IMR-90 (cell line): ENCODE measurements around the gene NKTR. TPM values are rescaled to one million over a fixed set of nuclear protein-coding genes. Genes with fewer than 3 reads are reported as not detected.
A peak's percentile ranks its signal among the peaks of the same experiment; 100 is the strongest.

Source experiments
- ATAC-seq: fragments of 200-7000 bp; cut with Tn5 transposase; 2 replicates; pipeline ENCODE4 v1.9.1; 2020; ENCODE audit warnings: low read depth, mild to moderate bottlenecking, moderate library complexity
- BruUV-seq: library from RNA; stranded (reverse); fragments of 400-500 nt; replicated peaks from 2 replicates; lab custom pipeline; 2021; lab: Mats Ljungman, UMichigan
- CTCF ChIA-PET: fragments of 300-600 bp; formaldehyde crosslinking; extraction: SDS; loops from one replicate; lab custom pipeline; 2021; ENCODE audit warnings: antibody characterized with exemption; lab: Yijun Ruan, JAX
- POLR2A ChIA-PET: fragments of 300-600 bp; sonication (Branson Sonifier 250); formaldehyde crosslinking; loops from one replicate; lab custom pipeline; 2022; ENCODE audit warnings: antibody characterized with exemption; ENCODE audit not compliant: unreplicated experiment; lab: Charles Lee
- DNase-seq: peaks from one replicate; pipeline ENCODE4 v3.0.0; 2013
- H2AFZ ChIP-seq: replicated peaks from 2 replicates; pipeline ENCODE3; 2013; ENCODE audit warnings: low read length, mild to moderate bottlenecking; ENCODE audit not compliant: poor library complexity
- H2AK5ac ChIP-seq: 2 replicates; pipeline ENCODE4 v1.6.1; 2013; ENCODE audit warnings: low read depth, low read length, inconsistent platforms
- H2AK9ac ChIP-seq: replicated peaks from 2 replicates; pipeline ENCODE3; 2013; ENCODE audit warnings: mild to moderate bottlenecking, low read depth, low read length, moderate library complexity; ENCODE audit not compliant: poor library complexity
- H2BK120ac ChIP-seq: 2 replicates; pipeline ENCODE4 v1.6.1; 2013; ENCODE audit warnings: low read depth, low read length, inconsistent platforms
- H2BK15ac ChIP-seq: 3 replicates; pipeline ENCODE4 v1.6.1; 2013; ENCODE audit warnings: low read depth, low read length, inconsistent platforms
- H2BK20ac ChIP-seq: 2 replicates; pipeline ENCODE4 v1.6.1; 2013; ENCODE audit warnings: low read depth, mild to moderate bottlenecking, inconsistent platforms, low read length, moderate library complexity
- H2BK5ac ChIP-seq: 2 replicates; pipeline ENCODE4 v1.6.1; 2013; ENCODE audit warnings: mild to moderate bottlenecking, low read depth, low read length, inconsistent platforms; ENCODE audit not compliant: poor library complexity, severe bottlenecking
- H3K14ac ChIP-seq: replicated peaks from 2 replicates; pipeline ENCODE4 v1.6.1; 2013; ENCODE audit warnings: low read depth, low read length, inconsistent platforms
- H3K18ac ChIP-seq: 2 replicates; pipeline ENCODE4 v1.6.1; 2013; ENCODE audit warnings: low read depth, low read length, control low read depth
- H3K23ac ChIP-seq: 2 replicates; pipeline ENCODE4 v1.6.1; 2013; ENCODE audit warnings: low read depth, low read length, inconsistent platforms
- H3K27ac ChIP-seq: 2 replicates; pipeline ENCODE4 v1.5.1; 2013; ENCODE audit warnings: mild to moderate bottlenecking, control low read depth, low read length; ENCODE audit not compliant: insufficient read depth
- H3K27me3 ChIP-seq: 2 replicates; pipeline ENCODE4 v1.6.1; 2013; ENCODE audit warnings: low read length; ENCODE audit not compliant: control insufficient read depth, insufficient read depth
- H3K36me3 ChIP-seq: 2 replicates; pipeline ENCODE4 v1.6.1; 2013; ENCODE audit warnings: low read length, mixed read lengths; ENCODE audit not compliant: control insufficient read depth, insufficient read depth
- H3K4ac ChIP-seq: 2 replicates; pipeline ENCODE4 v1.6.1; 2013; ENCODE audit warnings: low read depth, low read length, inconsistent platforms
- H3K4me1 ChIP-seq: 2 replicates; pipeline ENCODE4 v1.6.1; 2013; ENCODE audit warnings: low read length, mixed read lengths; ENCODE audit not compliant: control insufficient read depth, insufficient read depth
- H3K4me2 ChIP-seq: 2 replicates; pipeline ENCODE4 v1.6.1; 2013; ENCODE audit warnings: low read depth, mild to moderate bottlenecking, control low read depth, low read length, moderate library complexity
- H3K4me3 ChIP-seq: 2 replicates; pipeline ENCODE4 v1.5.1; 2013; ENCODE audit warnings: low read depth, mild to moderate bottlenecking, control low read depth, low read length, moderate library complexity; ENCODE audit not compliant: insufficient read depth
- H3K56ac ChIP-seq: 2 replicates; pipeline ENCODE4 v1.6.1; 2013; ENCODE audit warnings: low read length, inconsistent platforms; ENCODE audit not compliant: insufficient read depth; ENCODE audit errors: extremely low read depth
- H3K79me1 ChIP-seq, 2 experiments: 2 replicates each; pipeline ENCODE4 v1.6.1; 2013; ENCODE audit warnings: low read length in 2 of 2, inconsistent platforms in 1 of 2, low read depth in 1 of 2
- H3K9ac ChIP-seq: 2 replicates; pipeline ENCODE4 v1.6.1; 2013; ENCODE audit warnings: low read depth, low read length, control low read depth
- H3K9me1 ChIP-seq: 2 replicates; pipeline ENCODE4 v1.6.1; 2013; ENCODE audit warnings: low read length, inconsistent platforms; ENCODE audit not compliant: insufficient read depth
- H3K9me3 ChIP-seq: 2 replicates; pipeline ENCODE4 v1.6.1; 2013; ENCODE audit warnings: low read length; ENCODE audit not compliant: control insufficient read depth, insufficient read depth
- H4K20me1 ChIP-seq: 2 replicates; pipeline ENCODE4 v1.6.1; 2013; ENCODE audit warnings: low read length, inconsistent platforms; ENCODE audit not compliant: insufficient read depth
- H4K5ac ChIP-seq: 2 replicates; pipeline ENCODE4 v1.6.1; 2013; ENCODE audit warnings: mild to moderate bottlenecking, low read depth, low read length, control low read depth
- H4K8ac ChIP-seq, 2 experiments: 2 replicates each; pipeline ENCODE4 v1.6.1; 2013; ENCODE audit warnings: low read depth in 2 of 2, low read length in 2 of 2, control low read depth in 1 of 2, inconsistent platforms in 1 of 2
- H4K91ac ChIP-seq: 2 replicates; pipeline ENCODE4 v1.6.1; 2013; ENCODE audit warnings: low read depth, low read length, inconsistent platforms; ENCODE audit not compliant: insufficient read depth
- BHLHE40 ChIP-seq: fragments of 150-350 bp; IDR thresholded peaks from 2 replicates; pipeline ENCODE4 v1.6.1; 2016; ENCODE audit warnings: mild to moderate bottlenecking, low read depth, low read length
- CEBPB ChIP-seq: IDR thresholded peaks from 2 replicates; pipeline ENCODE4 v1.6.1; 2012; ENCODE audit warnings: low read depth, low read length, improper control_type of control experiment
- CHD1 ChIP-seq: IDR thresholded peaks from 2 replicates; pipeline ENCODE4 v1.6.1; 2012; ENCODE audit warnings: low read depth, low read length, improper control_type of control experiment
- CTCF ChIP-seq: conservative IDR thresholded peaks from 2 replicates; pipeline ENCODE4 v1.5.1; 2012; ENCODE audit warnings: mild to moderate bottlenecking, low read depth, low read length, improper control_type of control experiment
- FOS ChIP-seq: fragments of 150-350 bp; IDR thresholded peaks from 2 replicates; pipeline ENCODE4 v1.6.1; 2016; ENCODE audit warnings: low read depth, low read length
- MAFK ChIP-seq: IDR thresholded peaks from 2 replicates; pipeline ENCODE4 v1.6.1; 2012; ENCODE audit warnings: low read depth, low read length, improper control_type of control experiment
- MAZ ChIP-seq: IDR thresholded peaks from 2 replicates; pipeline ENCODE4 v1.6.1; 2012; ENCODE audit warnings: low read depth, mild to moderate bottlenecking, low read length, improper control_type of control experiment, moderate library complexity, borderline replicate concordance
- MXI1 ChIP-seq: IDR thresholded peaks from 2 replicates; pipeline ENCODE4 v1.6.1; 2012; ENCODE audit warnings: low read depth, mild to moderate bottlenecking, low read length, moderate library complexity, borderline replicate concordance
- NFE2L2 ChIP-seq: fragments of 150-350 bp; IDR thresholded peaks from 2 replicates; pipeline ENCODE4 v1.6.1; 2016; ENCODE audit warnings: low read depth, mild to moderate bottlenecking, low read length
- POLR2A ChIP-seq: IDR thresholded peaks from 2 replicates; pipeline ENCODE4 v1.6.1; 2012; ENCODE audit warnings: mild to moderate bottlenecking, low read depth, low read length
- RAD21 ChIP-seq: IDR thresholded peaks from 2 replicates; pipeline ENCODE4 v1.6.1; 2012; ENCODE audit warnings: low read length, improper control_type of control experiment
- RCOR1 ChIP-seq: IDR thresholded peaks from 2 replicates; pipeline ENCODE4 v1.6.1; 2012; ENCODE audit warnings: mild to moderate bottlenecking, low read length, improper control_type of control experiment; ENCODE audit not compliant: insufficient replicate concordance
- RFX5 ChIP-seq: IDR thresholded peaks from 2 replicates; pipeline ENCODE4 v1.8.0; 2012; ENCODE audit warnings: low read depth, mild to moderate bottlenecking, low read length, moderate library complexity
- SMC3 ChIP-seq: fragments of 150-350 bp; IDR thresholded peaks from 2 replicates; pipeline ENCODE4 v1.6.1; 2016; ENCODE audit warnings: low read depth, mild to moderate bottlenecking, antibody characterized with exemption, low read length, moderate library complexity
- WGBS, 2 experiments: methylation state at CpG; one replicate each; pipeline versions ENCODE4 v1.1.5 to v1.1.7; 2013; ENCODE audit warnings: missing lambda C conversion rate in 2 of 2; ENCODE audit not compliant: insufficient read length in 1 of 2; ENCODE audit errors: extremely low coverage in 2 of 2; 5-methylcytosine and 5-hydroxymethylcytosine counted together
- dilution Hi-C: fragments of 300-500 bp; cut with HindIII; formaldehyde crosslinking; loops from one replicate; pipeline ENCODE4 v1.14.3; 2018; ENCODE audit warnings: low sequenced_read_pairs; ENCODE audit not compliant: unreplicated experiment
- in situ Hi-C: fragments of 300-500 bp; cut with MboI; formaldehyde crosslinking; loops from 3 replicates; pipeline ENCODE4 v1.14.3; 2019; ENCODE audit warnings: low sequenced_read_pairs, inconsistent platforms, mixed read lengths
- intact Hi-C: fragments of 100-400 bp; cut with micrococcal nuclease; formaldehyde crosslinking; loops from 2 replicates; pipeline ENCODE4 v1.10.0; 2022
- polyA plus RNA-seq, 3 experiments: library from polyadenylated mRNA; depleted of rRNA; stranded (reverse); fragments of >200 nt; gene quantifications; 2 replicates each; pipeline ENCODE4 v1.2.3, GENCODE V29; 2012; ENCODE audit warnings: low replicate concordance in 1 of 3
- total RNA-seq: library from RNA; depleted of rRNA; stranded (reverse); fragments of >200 nt; gene quantifications from 2 replicates; pipeline ENCODE4 v1.2.3, GENCODE V29; 2012
- TF ChIP-seq, protein P1 (sequence below): fragments of 150-350 bp; IDR thresholded peaks from 2 replicates; pipeline ENCODE4 v1.6.1; 2016; ENCODE audit warnings: low read depth, mild to moderate bottlenecking, low read length, moderate library complexity, borderline replicate concordance
- TF ChIP-seq, protein P2 (sequence below): fragments of 150-350 bp; IDR thresholded peaks from 2 replicates; pipeline ENCODE4 v1.6.1; 2017; ENCODE audit warnings: mild to moderate bottlenecking, antibody characterized with exemption, low read length, low read depth

The NKTR gene
- total and polyA plus RNA-seq, 2 of the 4 experiments (the other 2 are of a cell fraction): 24.0 to 30.7 TPM

GRCh38 chr3:42653303-42653559, 52.7 kb downstream of the NKTR start:
- Histone ChIP-seq H2BK5ac (peak overlapping the region; percentile 77), H2AFZ (peak overlapping the region; percentile 92), H3K4me3 (peak overlapping the region; percentile 70), H3K9me1 (peaks cover 45% of the 10 kb centered on the region), H2BK120ac (peak overlapping the region; percentile 68), H2AK5ac (peak overlapping the region; percentile 88), H3K27me3 (no peaks in the 10 kb centered on the region), H3K79me1 (peaks cover 31 to 80% of the 10 kb centered on the region in 2 experiments), H3K9ac (peak overlapping the region; percentile 85), H3K9me3 (no peaks in the 10 kb centered on the region), H4K20me1 (peaks cover 32% of the 10 kb centered on the region), H2BK15ac (peak overlapping the region; percentile 52; the same call in 1 of the 3 replicates), H3K27ac (peak overlapping the region; percentile 77), H4K91ac (peak overlapping the region; percentile 88), H3K18ac (peak overlapping the region; percentile 26), H3K4ac (peak overlapping the region; percentile 87), H3K23ac (peak overlapping the region; percentile 81), H3K4me2 (peak overlapping the region; percentile 95), H3K36me3 (peaks cover 5% of the 10 kb centered on the region), H2BK20ac (peak overlapping the region; percentile 32), H3K56ac (0 out of 2 replicates have a peak overlapping the region, but pooled peaks have one; percentile 29), H3K14ac (peak overlapping the region; percentile 72), H4K5ac (peak overlapping the region; percentile 28), H2AK9ac (peak overlapping the region; percentile 94), H4K8ac (peak overlapping the region; percentile 52 to 83; a peak in 3 of 4 replicates), H3K4me1 (peaks cover 35% of the 10 kb centered on the region)
- ATAC-seq (peak; percentile 2), DNase-seq (no peak)
- no CpG with 5 or more reads among the region's 3 CpGs for WGBS, 2 experiments
- dilution Hi-C loops (no loop called here), in situ Hi-C loops (no loop called here), intact Hi-C loops (loop anchor here (2.0 to 5.0 kb wide), 2 partner anchors 51 to 92 kb away; partner anchors contain the start of gene NKTR)
- ChIA-PET POLR2A (no interaction called here), CTCF (interaction anchor here (1.3 to 2.5 kb wide), 2 partner anchors 11 to 15 kb away, joined by 4 to 5 read pairs; no protein-coding TSS in a partner anchor)
- TF ChIP-seq RFX5: no peak
- TF ChIP-seq, protein P1, sequence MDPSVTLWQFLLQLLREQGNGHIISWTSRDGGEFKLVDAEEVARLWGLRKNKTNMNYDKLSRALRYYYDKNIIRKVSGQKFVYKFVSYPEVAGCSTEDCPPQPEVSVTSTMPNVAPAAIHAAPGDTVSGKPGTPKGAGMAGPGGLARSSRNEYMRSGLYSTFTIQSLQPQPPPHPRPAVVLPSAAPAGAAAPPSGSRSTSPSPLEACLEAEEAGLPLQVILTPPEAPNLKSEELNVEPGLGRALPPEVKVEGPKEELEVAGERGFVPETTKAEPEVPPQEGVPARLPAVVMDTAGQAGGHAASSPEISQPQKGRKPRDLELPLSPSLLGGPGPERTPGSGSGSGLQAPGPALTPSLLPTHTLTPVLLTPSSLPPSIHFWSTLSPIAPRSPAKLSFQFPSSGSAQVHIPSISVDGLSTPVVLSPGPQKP: no peak
- TF ChIP-seq RCOR1: no peak
- no peak for TF ChIP-seq MAZ
- TF ChIP-seq BHLHE40: no peak
- no peak for TF ChIP-seq RAD21
- no peak for TF ChIP-seq FOS
- no peak for TF ChIP-seq CHD1
- TF ChIP-seq NFE2L2: no peak
- no peak for TF ChIP-seq CTCF
- TF ChIP-seq CEBPB: no peak
- TF ChIP-seq, protein P2, sequence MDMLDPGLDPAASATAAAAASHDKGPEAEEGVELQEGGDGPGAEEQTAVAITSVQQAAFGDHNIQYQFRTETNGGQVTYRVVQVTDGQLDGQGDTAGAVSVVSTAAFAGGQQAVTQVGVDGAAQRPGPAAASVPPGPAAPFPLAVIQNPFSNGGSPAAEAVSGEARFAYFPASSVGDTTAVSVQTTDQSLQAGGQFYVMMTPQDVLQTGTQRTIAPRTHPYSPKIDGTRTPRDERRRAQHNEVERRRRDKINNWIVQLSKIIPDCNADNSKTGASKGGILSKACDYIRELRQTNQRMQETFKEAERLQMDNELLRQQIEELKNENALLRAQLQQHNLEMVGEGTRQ: no peak
- TF ChIP-seq MXI1: no peak
- no peak for TF ChIP-seq MAFK
- no peak for TF ChIP-seq POLR2A
- no peak for TF ChIP-seq SMC3
- no TSS peak for BruUV-seq
